ENCODE measurements around the gene NAPB. TPM values are rescaled to one million over a fixed set of nuclear protein-coding genes. Genes with fewer than 3 reads are reported as not detected.
"Not testable (repeated sequence)": the region's sequence is repeated elsewhere in the genome, so short reads cannot be mapped to it uniquely, and the experiment has no call there.

The NAPB gene
- total RNA-seq: 10 to 100 TPM; 11.5 to 14.3 TPM

- Mint-ChIP-seq H3K9me3 (no peaks in the 10 kb centered on the region), H3K27ac (peak within 1 kb of the TSS; percentile 96), H3K4me3 (peak within 1 kb of the TSS; percentile 97), H3K36me3 (ENCODE audit: low read depth) (peaks cover 6% of the 10 kb centered on the region), H3K4me1 (no peaks in the 10 kb centered on the region), H3K27me3 (peaks cover 8% of the 10 kb centered on the region)
- peak; percentile 99 for ATAC-seq (replicated peaks)
Measured at GRCh38 chr20:23420943-23421931, at the start of gene NAPB. TSS of gene NAPB (minus strand) at chr20:23421488. CDS start at chr20:23421402, 86 bp downstream.

- not testable (repeated sequence) for H3K27ac Mint-ChIP-seq; H3K4me1 Mint-ChIP-seq; H3K36me3 Mint-ChIP-seq (ENCODE audit: low read depth); H3K4me3 Mint-ChIP-seq; ATAC-seq (replicated peaks); H3K9me3 Mint-ChIP-seq
- peaks cover 40% of the 10 kb centered on the region for H3K27me3 Mint-ChIP-seq
Measured at GRCh38 chr20:23466961-23467360, 45.7 kb upstream of the NAPB start.

- no peak for ATAC-seq (replicated peaks)
- Mint-ChIP-seq H3K4me3 (no peak overlapping the region), H3K4me1 (peaks cover 6% of the 10 kb centered on the region), H3K9me3 (no peaks in the 10 kb centered on the region), H3K36me3 (ENCODE audit: low read depth) (no peaks in the 10 kb centered on the region), H3K27ac (no peak overlapping the region), H3K27me3 (peaks cover 37% of the 10 kb centered on the region)
Measured at GRCh38 chr20:23461180-23461579, 39.9 kb upstream of the NAPB start.

GRCh38 chr20:23459461-23460150 is 38.3 kb upstream of the NAPB start:
- H3K27ac Mint-ChIP-seq: no peak overlapping the region
- no peak for ATAC-seq (replicated peaks)
- peaks cover 6% of the 10 kb centered on the region for H3K4me1 Mint-ChIP-seq
- no peaks in the 10 kb centered on the region for H3K36me3 Mint-ChIP-seq (ENCODE audit: low read depth)
- H3K4me3 Mint-ChIP-seq: no peak overlapping the region
- no peaks in the 10 kb centered on the region for H3K9me3 Mint-ChIP-seq
- H3K27me3 Mint-ChIP-seq: peaks cover 34% of the 10 kb centered on the region

- Mint-ChIP-seq H3K27ac (no peak overlapping the region), H3K4me3 (no peak overlapping the region), H3K4me1 (peaks cover 6% of the 10 kb centered on the region), H3K36me3 (ENCODE audit: low read depth) (no peaks in the 10 kb centered on the region), H3K9me3 (no peaks in the 10 kb centered on the region), H3K27me3 (peaks cover 21% of the 10 kb centered on the region)
- no peak for ATAC-seq (replicated peaks)
Measured at GRCh38 chr20:23456873-23457272, 35.6 kb upstream of the NAPB start.

GRCh38 chr20:23456409-23456808 is 35.1 kb upstream of the NAPB start:
- no peak overlapping the region for H3K4me3 Mint-ChIP-seq
- H3K36me3 Mint-ChIP-seq (ENCODE audit: low read depth): no peaks in the 10 kb centered on the region
- H3K4me1 Mint-ChIP-seq: peaks cover 6% of the 10 kb centered on the region
- H3K9me3 Mint-ChIP-seq: no peaks in the 10 kb centered on the region
- no peak overlapping the region for H3K27ac Mint-ChIP-seq
- peaks cover 21% of the 10 kb centered on the region for H3K27me3 Mint-ChIP-seq
- ATAC-seq (replicated peaks): no peak

GRCh38 chr20:23455639-23456038 is 34.4 kb upstream of the NAPB start:
- H3K36me3 Mint-ChIP-seq (ENCODE audit: low read depth): no peaks in the 10 kb centered on the region
- no peak overlapping the region for H3K27ac Mint-ChIP-seq
- no peak overlapping the region for H3K4me3 Mint-ChIP-seq
- H3K4me1 Mint-ChIP-seq: peaks cover 6% of the 10 kb centered on the region
- peaks cover 26% of the 10 kb centered on the region for H3K27me3 Mint-ChIP-seq
- no peaks in the 10 kb centered on the region for H3K9me3 Mint-ChIP-seq
- no peak for ATAC-seq (replicated peaks)

- Mint-ChIP-seq H3K36me3 (ENCODE audit: low read depth) (no peaks in the 10 kb centered on the region), H3K27ac (no peak overlapping the region), H3K9me3 (no peaks in the 10 kb centered on the region), H3K27me3 (peaks cover 25% of the 10 kb centered on the region), H3K4me3 (no peak overlapping the region), H3K4me1 (peaks cover 6% of the 10 kb centered on the region)
- ATAC-seq (replicated peaks): no peak
Measured at GRCh38 chr20:23454816-23455215, 33.5 kb upstream of the NAPB start.

GRCh38 chr20:23453549-23454543 is 32.6 kb upstream of the NAPB start:
- Mint-ChIP-seq H3K4me1 (peaks cover 6% of the 10 kb centered on the region), H3K36me3 (ENCODE audit: low read depth) (no peaks in the 10 kb centered on the region), H3K27ac (no peak overlapping the region), H3K27me3 (peaks cover 18% of the 10 kb centered on the region), H3K9me3 (no peaks in the 10 kb centered on the region), H3K4me3 (no peak overlapping the region)
- no peak for ATAC-seq (replicated peaks)

- Mint-ChIP-seq H3K4me3 (no peak within 1 kb of the TSS), H3K27ac (no peak within 1 kb of the TSS), H3K27me3 (peaks cover 18% of the 10 kb centered on the region), H3K9me3 (no peaks in the 10 kb centered on the region), H3K36me3 (ENCODE audit: low read depth) (no peaks in the 10 kb centered on the region), H3K4me1 (peaks cover 6% of the 10 kb centered on the region)
- ATAC-seq (replicated peaks): no peak
Measured at GRCh38 chr20:23452776-23453175, 31.5 kb upstream of the NAPB start, which contains the start of gene CST11. TSS of gene CST11 (minus strand) at chr20:23452876. CDS start at chr20:23452811, 65 bp downstream.

GRCh38 chr20:23451956-23452487 is 30.7 kb upstream of the NAPB start:
- Mint-ChIP-seq H3K36me3 (ENCODE audit: low read depth) (no peaks in the 10 kb centered on the region), H3K27ac (no peak overlapping the region), H3K4me3 (no peak overlapping the region), H3K27me3 (peaks cover 17% of the 10 kb centered on the region), H3K9me3 (no peaks in the 10 kb centered on the region), H3K4me1 (peaks cover 6% of the 10 kb centered on the region)
- ATAC-seq (replicated peaks): no peak

- Mint-ChIP-seq H3K36me3 (ENCODE audit: low read depth) (no peaks in the 10 kb centered on the region), H3K4me1 (no peaks in the 10 kb centered on the region), H3K27me3 (peaks cover 7% of the 10 kb centered on the region), H3K27ac (no peak overlapping the region), H3K4me3 (no peak overlapping the region), H3K9me3 (no peaks in the 10 kb centered on the region)
- ATAC-seq (replicated peaks): no peak
Measured at GRCh38 chr20:23450877-23451276, 29.6 kb upstream of the NAPB start.

GRCh38 chr20:23449421-23449820 is 28.1 kb upstream of the NAPB start:
- H3K27ac Mint-ChIP-seq: no peak overlapping the region
- ATAC-seq (replicated peaks): no peak

GRCh38 chr20:23448167-23448566 is 26.9 kb upstream of the NAPB start:
- Mint-ChIP-seq H3K9me3 (no peaks in the 10 kb centered on the region), H3K27ac (no peak overlapping the region), H3K4me3 (no peak overlapping the region), H3K27me3 (peaks cover 6% of the 10 kb centered on the region), H3K36me3 (ENCODE audit: low read depth) (no peaks in the 10 kb centered on the region), H3K4me1 (no peaks in the 10 kb centered on the region)
- ATAC-seq (replicated peaks): no peak

More at GRCh38 chr20:23449421-23449820, 28.1 kb upstream of the NAPB start:
- Mint-ChIP-seq H3K36me3 (ENCODE audit: low read depth) (no peaks in the 10 kb centered on the region), H3K4me1 (no peaks in the 10 kb centered on the region), H3K27me3 (peaks cover 6% of the 10 kb centered on the region), H3K4me3 (no peak overlapping the region), H3K9me3 (no peaks in the 10 kb centered on the region)
